Measurements from ENCODE around the gene SH2D3A.
"Not testable (repeated sequence)": the region's sequence is repeated elsewhere in the genome, so short reads cannot be mapped to it uniquely, and the experiment has no call there.

Gene SH2D3A

DNA sequence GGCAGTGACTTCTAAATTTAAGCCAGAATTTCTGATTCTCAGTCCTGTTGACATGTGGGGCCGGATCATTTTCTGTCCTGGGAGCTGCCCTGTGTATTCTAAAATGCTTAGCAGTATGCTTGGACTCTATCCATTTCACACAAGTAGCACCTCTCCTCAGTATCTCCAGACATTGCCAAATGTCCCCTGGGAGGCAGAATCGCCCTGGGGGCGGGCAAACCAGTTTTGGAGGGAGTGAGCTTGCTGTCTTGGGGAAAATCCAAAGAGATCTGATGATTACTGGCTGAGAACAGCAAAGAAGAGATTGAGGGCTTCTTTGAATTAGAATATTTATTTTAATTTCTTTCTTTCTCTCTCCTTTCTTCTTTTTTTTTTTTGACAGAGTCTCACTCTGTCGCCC, 21.7 kb upstream of the SH2D3A start:
- DNase-seq (ENCODE audit: low read depth) = no peak

DNA sequence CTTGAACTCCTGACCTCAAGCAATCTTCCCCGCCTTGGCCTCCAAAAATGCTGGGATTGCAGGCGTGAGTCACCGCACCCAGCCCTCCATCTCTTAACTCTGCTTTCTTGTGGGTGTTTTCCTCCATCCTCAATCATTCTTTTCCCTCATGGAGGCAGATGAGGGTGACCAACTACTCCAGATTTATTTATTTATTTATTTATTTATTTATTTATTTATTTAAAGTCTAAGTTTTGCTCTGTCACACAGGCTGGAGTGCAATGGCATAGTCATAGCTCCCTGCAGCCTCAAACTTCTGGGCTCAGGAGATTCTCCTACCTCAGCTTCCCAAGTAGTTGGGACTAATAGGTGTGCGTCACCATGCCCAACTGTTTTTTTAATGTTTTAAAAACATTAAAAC, 20.2 kb upstream of the SH2D3A start:
- no peak for DNase-seq (ENCODE audit: low read depth)

DNA sequence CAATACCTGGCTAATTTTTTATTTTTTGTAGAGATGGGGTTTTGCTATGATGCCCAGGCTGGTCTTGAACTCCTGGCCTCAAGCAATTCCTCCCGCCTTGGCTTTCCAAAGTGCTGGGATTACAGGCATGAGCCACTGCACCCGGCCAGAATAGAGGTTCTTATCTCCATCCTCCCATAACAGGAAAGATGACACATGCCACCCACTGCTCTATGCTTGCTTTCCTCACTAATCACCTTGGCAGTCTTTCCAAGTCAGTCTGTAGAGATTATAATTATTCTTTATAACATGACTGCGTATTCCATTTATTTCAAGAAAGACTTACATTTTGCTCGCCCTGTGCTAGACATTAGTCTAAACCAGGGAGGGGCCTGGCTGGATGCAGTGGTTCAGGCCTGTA, 12.0 kb upstream of the SH2D3A start:
- DNase-seq (ENCODE audit: low read depth) = no peak

DNA sequence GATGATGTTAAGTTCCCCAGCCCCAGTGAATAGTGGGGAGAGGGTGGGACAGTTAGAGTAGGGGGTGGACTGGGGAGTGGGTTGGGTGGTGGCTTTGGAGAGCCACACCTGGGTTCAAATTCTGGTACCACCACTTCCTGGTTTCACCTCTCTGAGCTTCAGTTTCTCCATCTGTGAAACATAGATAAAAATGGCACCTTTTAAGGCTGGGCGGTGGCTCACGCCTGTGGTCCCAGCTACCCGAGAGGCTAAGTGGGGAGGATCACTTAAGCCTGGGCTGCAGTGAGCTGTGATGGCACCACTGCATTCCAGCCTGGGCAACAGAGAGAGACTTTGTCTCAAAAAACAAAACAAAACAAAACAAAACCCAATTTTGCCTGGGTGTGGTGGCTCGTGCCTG, 11.2 kb upstream of the SH2D3A start:
- no peak for DNase-seq (ENCODE audit: low read depth)

DNA sequence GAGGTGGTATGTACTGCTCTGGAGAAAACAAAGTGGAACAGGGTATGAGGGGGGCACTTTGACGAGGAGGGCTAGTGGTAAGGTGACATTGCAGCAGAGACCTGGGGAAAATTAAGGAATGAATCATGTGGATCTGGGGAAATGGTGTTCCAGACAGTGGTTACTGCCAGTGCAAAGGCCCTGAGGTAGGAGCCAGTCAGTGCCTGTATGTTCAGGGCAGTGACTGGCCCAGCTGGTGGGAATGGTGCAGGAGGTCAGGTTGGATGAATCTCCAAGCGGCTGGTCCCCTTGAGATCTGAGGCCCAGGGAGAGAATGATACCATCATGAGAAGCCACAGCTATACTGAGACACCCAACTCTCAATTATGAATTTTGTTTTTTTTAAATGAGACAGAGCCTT, 10.2 kb upstream of the SH2D3A start:
- no peak for DNase-seq (ENCODE audit: low read depth)

DNA sequence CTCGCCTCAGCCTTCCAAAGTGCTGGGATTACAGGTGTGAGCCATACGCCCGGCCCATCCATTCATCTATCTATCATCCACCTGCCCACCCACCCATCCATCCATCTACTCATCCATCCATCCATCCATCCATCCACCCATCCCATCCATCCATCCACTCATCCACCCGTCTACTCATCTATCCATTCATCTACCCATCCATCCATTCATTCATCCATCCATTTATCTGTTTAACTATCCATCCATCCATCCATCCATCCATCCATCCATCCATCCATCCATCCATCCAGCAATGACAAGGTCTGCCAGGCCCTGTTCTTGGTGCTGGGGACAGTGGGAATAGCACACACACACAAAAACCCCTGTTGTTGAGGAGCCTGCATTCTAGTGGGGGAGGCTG, 9.8 kb upstream of the SH2D3A start:
- DNase-seq (ENCODE audit: low read depth) = no peak

DNA sequence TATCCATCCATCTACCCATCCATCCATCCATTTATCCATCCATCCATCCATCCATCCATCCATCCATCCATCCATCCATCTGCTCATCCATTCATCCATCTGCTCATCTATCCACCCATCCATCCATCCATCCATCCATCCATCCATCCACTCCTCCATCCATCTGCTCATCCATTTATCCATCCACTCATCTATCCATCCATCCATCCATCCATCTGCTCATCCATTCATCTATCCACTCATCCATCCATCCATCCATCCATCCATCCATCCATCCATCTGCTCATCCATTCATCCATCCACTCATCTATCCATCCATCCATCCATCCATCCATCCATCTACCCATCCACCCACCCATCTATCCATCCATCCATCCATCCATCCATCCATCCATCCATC, 8.8 kb upstream of the SH2D3A start:
- not testable (repeated sequence) for DNase-seq (ENCODE audit: low read depth)

DNA sequence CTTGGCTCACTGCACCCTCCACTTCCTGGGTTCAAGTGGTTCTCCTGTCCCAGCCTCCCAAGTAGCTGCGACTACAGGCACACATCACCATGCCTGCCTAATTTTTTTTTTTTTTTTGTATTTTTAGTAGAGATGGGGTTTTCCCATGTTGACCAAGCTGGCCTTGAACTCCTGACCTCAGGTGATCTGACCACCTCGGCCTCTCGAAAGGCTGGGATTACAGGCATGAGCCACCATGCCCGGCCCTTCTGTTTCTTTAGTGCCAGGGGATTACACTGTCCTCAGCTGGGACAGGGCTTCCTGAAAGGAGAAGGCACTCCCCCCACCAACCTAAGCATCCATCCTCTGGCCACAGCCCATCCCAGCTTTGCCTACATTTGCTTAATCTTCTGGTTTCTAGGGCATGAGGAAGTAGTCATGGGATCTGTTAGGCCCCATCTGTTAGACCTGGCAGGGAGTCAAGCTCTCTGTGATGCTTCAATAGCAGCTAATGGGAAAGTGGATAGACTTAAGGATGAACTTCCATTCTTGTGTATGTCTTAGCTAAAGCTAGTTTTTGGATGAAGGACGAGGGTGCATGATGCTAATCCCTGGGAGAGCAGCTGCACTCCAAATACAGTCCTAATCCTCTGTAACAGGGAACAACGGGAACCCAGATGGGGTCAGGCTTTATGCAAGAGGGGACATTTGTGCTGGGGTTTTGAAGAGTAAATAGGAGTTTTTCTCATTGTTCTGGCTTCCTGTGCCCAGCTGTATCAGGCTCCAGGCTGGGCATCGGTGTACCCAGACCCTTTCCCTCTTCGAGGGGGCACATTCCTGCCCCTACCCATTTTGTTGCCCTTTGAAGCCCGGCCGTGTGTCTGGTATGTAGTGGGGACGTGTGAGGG, 7.8 kb upstream of the SH2D3A start:
- no peak for DNase-seq (ENCODE audit: low read depth)

DNA sequence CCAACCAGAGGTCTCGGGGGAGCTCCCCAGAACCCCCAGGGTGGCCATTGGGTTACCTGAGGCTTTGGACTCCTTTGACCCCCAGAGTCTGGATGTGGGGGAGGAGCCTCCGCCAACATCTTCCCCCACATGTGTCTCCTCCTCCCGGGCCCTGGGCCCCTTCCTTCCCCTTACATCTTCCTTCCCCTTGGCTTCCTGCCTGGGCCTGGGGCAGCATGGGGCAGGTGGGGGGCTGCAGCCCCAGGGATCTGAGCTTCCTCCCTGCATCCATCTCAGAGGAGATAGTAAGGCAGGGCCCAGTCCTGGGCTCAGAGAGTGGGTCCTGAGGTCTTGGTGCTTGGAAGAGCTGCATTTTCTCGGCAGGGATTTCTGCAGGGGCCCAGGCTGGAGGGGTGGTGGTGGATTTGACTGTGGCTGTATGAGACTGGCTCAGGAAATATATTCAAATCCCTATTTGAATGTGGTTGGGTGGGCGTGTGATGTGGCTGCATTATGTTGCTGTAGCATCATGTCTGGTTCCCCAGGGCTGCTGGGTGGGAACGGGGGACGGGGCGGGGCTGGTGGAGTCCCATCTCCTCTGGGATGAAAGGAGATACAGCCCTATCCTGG, 6.2 kb upstream of the SH2D3A start:
- DNase-seq (ENCODE audit: low read depth) = peak; percentile 29

DNA sequence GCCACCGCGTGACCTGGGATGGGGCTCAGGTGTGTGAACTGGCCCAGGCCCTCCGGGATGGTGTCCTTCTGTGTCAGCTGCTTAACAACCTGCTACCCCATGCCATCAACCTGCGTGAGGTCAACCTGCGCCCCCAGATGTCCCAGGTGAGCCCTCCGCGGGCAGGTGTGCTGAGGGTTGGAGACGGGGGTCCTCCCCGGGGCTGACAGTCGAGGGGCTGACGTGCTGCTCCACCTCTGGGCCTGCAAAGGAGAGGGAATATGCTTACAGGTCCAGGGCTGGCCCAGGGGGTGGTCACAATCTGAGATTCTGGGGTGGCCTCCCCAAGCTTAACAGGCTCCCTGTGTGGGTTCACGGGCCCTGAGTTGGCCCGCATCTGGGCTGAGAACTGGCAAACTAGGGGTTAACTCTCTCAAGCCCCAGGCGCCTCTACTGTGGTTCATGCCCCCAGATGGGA, 5.7 kb upstream of the SH2D3A start:
- no peak for DNase-seq (ENCODE audit: low read depth)

DNA sequence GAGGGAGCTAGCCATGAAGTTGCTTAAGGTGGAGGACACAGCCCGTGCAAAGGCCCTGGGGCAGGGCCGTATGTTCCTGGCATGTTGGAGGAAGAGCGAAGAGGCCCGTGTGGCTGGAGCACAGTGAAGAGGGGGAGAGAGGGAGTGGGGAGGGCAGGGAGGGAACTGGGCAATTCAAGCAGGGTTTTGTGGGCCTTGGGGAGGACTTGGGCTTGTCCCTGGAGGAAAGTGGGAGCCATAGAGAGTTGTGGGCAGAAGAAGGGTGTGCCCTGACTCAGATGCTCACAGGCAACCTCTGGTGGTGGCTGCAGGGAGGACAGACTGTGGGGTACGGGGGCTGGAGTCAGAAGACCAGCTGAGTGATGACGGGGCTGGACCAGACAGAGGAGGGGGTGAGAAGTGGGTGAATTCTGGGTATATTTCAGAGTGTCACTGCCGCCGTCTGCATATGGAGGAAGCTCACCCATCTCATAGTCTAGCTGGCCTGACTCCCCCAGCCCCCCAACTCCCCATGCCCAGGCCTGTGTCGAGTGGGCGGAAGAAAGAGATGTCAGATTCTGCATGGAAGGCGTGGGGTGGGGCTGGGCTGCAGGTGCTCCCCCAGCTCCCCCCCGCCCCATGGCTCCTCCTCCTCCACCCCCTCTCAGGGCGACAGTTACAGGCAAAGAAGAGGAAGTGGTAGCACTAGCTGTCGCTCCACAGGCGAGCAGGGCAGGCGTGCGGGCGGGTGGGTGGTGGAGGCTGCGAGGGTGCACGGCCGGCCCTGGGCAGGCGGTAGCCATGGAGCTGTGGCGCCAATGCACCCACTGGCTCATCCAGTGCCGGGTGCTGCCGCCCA, 5.0 kb upstream of the SH2D3A start, which contains the start of gene VAV1:
Gene VAV1, plus strand, starts transcription at position 681 of the 838 bp plus-strand sequence. Its CDS starts 100 bp downstream, at position 781.
- peak; percentile 72 for DNase-seq (ENCODE audit: low read depth)

DNA sequence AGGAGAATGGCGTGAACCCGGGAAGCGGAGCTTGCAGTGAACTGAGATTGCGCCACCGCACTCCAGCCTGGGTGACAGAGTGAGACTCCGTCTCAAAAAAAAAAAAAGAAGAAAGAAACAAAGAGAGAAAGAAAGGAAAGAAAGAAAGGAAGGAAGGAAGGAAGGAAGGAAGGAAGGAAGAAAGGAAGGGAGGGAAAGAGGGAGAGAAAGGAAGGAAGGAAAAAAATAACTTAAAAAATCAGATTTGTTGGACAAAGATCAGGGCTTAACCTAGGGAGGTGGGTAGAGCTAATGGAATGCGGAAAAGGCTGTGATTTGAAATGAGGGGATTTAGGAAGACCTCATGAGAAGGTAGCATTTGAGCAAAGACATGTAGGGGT, 4.4 kb upstream of the SH2D3A start:
- not testable (repeated sequence) for DNase-seq (ENCODE audit: low read depth)

DNA sequence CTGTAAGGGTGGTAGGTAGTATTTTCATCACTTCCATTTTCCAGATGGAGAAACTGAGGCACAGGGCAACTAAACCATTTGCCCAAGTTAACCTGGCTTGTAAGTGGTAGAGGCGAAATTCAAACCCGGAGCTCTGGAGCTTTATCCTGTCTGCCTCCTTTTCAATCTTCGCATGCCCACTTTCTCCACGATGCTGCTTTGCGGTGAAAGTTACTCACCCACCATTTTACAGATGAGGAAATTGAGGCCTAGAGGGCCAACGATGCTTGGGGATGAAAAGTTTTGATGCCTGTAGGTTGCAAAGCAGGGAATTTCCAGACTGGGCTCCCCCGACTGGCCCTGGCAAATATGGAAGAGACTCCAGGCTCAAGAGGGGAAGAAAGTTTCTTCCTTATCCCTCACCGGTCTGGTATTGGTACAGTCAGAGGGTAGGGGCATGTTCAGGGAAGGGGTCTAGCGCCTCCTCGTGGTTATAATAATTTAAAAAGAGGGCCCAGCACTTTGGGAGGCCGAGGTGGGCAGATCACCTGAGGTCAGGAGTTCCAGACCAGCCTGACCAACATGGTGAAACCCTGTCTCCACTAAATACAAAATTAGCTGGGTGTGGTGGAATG, 1.9 kb upstream of the SH2D3A start:
- DNase-seq (ENCODE audit: low read depth) = no peak

DNA sequence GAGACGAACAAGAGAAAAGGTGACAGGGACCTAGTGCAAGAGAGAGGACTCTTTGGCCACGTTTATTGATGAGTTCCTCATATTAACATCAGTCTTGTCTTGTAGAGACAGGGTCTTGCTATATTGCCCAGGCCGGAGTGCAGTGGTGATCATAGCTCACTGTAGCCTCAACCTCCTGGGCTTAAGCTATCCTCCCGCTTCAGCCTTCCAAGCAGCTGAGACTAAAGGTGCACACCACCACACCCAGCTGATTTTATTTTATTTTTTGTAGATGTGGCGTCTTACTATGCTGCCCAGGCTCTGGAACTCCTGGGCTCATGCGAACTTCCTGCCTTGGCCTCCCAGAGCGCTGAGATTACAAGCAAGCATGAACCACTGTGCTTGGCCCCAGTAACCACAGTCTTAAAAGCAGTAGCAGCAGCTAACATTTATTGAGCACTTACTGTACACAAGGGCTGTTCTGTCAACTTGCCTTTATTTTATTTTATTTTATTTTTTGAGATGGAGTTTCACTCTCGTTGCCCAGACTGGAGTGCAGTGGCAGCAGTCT, 1.1 kb upstream of the SH2D3A start:
- no peak for DNase-seq (ENCODE audit: low read depth)

DNA sequence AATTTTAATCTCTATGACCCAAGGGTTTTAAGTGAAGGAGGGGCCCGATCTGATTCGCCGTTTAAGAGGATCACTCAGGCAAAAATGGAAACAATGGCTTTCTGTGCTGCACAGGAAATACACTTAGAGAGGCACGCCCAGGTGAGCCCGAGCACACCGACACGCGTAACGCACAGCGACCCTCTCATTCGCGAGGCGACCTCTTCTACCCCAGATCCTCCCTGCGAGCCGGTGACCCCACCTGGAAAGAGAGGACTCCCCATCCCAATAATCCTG, 216 bp downstream of the SH2D3A start:
- DNase-seq (ENCODE audit: low read depth) = no peak

DNA sequence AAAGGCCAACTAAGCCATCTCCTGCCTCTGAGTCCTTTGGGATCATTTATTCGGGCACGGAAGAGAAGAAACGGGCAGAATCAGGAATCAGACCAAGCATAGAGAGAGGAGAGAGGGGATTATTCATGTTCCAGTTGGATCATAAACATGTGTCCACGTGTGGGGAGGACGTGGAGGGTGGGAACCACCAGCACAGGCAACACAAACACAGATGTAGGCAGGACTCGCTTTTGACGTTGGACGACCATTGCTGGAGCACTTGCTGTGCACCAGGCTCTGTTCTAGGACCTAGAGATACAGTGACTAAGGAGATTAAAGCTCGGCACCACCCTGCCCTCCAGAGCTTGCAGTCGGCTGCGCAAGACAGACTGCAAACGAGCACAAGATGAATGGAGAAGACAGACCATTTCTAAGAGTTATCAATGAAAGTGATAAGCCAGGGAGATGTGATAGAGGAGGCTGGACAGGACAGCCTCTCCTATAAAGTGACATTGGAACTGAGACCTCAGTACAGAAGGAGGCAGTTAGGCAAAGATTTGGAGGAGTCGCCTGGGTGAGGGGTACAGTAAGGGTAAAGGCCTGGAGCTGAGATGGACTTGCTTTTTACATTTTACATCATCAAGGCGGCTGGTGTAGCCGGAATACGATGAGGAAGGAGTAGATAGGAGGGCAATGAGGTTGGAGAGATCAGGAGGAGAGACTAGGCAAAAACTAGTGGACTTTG, 716 bp downstream of the SH2D3A start:
- DNase-seq (ENCODE audit: low read depth) = no peak

DNA sequence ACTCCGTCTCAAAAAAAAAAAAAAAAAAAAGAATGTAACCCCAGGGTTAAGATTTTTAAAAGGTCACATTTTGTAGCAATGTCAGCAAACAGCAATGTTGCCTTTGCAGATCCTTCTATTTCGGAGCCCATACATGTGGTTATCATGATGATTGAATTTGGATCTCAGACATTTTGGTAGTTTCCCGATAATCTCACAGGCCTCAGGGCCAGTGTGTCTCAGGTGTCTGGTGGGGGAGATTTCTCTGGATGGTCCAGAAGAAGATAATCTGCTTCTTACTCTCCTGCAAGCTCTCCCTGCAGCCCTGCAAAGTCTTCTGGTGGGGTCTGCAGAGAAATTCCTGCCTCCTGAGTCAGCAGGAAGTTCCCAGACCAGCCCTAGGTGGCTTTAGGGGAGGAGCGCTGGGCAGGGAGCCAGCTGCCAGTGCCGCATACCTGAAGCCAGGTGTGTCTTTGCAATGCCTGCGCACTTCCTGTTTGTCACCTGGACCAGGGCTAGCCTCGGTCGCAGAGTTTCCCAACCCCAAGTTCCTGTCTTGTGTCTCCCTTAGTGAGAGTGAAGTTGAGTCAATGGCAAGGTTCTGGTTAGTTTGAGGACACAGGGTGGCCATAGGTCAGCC, 1.4 kb downstream of the SH2D3A start:
- DNase-seq (ENCODE audit: low read depth) = no peak

DNA sequence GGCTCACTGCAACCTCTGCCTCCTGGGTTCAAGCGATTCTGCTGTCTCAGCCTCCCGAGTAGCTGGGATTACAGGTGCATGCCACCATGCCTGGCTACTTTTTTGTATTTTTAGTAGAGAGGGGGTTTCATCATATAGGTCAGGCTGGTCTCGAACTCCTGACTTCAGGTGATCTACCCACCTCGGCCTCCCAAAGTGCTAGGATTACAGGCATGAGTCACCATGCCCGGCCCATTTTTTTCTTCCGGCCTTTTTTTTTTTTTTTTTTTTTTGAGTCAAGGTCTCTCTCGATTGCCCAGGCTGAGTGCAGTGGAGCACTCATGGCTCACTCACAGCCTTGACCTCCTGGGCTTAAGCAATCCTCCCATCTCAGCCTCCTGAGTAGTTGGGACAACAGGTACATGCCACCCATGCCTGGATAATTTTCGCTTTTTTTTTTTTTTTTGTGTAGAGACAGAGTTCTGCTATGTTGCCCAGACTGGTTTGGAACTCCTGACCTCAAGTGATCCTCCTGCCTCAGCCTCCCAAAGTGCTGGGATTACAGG, 4.9 kb downstream of the SH2D3A start:
- DNase-seq (ENCODE audit: low read depth) = not testable (repeated sequence)

DNA sequence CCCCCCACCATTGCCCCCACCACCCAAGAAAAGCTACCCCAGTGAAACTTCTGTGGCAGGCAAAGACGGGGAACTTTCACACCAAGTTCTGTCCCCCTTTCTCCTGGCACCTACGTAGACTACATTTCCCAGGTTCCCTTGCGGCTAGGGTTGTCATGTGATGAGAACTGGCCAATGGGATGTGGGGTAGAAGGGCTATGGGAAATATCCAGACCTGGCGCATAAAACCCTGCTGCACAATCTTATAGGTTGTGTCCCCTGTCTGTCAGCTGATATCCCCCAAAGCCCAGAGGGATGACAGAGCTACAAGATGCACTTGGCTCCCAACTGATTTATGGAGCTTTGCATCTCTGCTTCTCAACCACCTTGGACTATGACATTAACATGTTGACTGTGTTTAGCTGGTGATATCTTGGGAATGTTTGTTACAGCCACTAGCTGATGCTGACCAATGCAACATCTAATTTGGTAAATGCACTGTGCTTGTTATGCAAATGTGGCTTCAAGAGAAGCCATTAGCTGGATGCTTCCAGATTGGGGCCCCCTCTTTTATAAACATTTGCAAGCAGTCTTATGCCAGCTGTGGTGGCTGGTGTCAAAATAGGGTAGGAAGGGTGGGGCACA, 6.1 kb downstream of the SH2D3A start:
- DNase-seq (ENCODE audit: low read depth) = no peak

DNA sequence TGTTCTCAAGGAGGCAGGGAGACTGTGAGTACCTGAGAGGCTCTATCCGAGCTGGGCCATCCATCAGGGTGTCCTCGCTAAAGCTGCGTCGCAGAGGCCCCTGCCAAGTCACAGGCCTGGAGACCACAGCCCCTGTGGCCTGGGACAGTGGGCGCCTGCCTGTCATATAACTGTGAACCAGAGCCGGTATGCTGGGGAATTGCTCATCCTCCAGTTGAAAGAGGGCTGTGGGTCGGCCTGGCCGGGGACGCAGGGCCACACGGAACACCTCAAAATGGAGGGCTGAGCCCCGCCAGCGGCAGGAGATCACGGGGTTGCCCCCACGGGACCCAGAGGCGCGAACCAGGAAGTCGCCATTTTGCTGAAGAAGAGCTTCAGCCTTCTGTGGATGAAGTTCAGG, 6.6 kb downstream of the SH2D3A start:
- DNase-seq (ENCODE audit: low read depth) = no peak

All from stimulated activated CD8-positive, alpha-beta memory T cell treated with anti-CD3 and anti-CD28 coated beads, Interleukin-12 subunit alpha, Interleukin-12 subunit beta, amount 100 ng/mL, for 4 hours (primary cell).